SK-N-MC (cell line): ENCODE results near the gene TIAM1.

Experiments used
- EZH2 ChIP-seq: fragments of 200-600 bp; sonication (generic); IDR thresholded peaks from one replicate; pipeline ENCODE4 v1.6.1; 2017; ENCODE audit warnings: antibody characterized with exemption
- POLR2AphosphoS5 ChIP-seq: IDR thresholded peaks from 2 replicates; pipeline ENCODE4 v1.6.1; 2012; ENCODE audit warnings: mild to moderate bottlenecking, low read depth, low read length, borderline replicate concordance

GRCh38 chr21:31358158-31358557 is 14.1 kb upstream of the TIAM1 start:
- TF ChIP-seq POLR2AphosphoS5 (no peak), EZH2 (no peak)
